Upper lobe of left lung (tissue), 4 donors: ENCODE measurements around the gene MCM3AP.

Experiments
- CTCF ChIP-seq, 6 experiments: fragments of 450-650 bp in 4 of 6; fragments of 200-600 bp in 2 of 6; sonication (generic) in 2 of 6; IDR thresholded peaks; one replicate each; pipeline ENCODE4 v1.5.1; 2016 to 2019; ENCODE audit warnings: antibody characterized with exemption in 6 of 6
- EP300 ChIP-seq, 4 donors: sonication (generic); formaldehyde crosslinking; IDR thresholded peaks; one replicate each; pipeline ENCODE4 v1.5.1; 2017; ENCODE audit warnings: antibody characterized with exemption in 4 of 4, control low read depth in 2 of 4

- TF ChIP-seq CTCF (IDR thresholded peaks at IDR 0.05), result no peak
- TF ChIP-seq EP300 (IDR thresholded peaks at IDR 0.05), result no peak
These were observed 31.0 kb downstream of the MCM3AP start for GRCh38 chr21:46254208-46254975.
